Right lobe of liver (tissue), 4 donors: ENCODE results near the gene SNX11.

ENCODE experiments used
- CTCF ChIP-seq, 4 donors: fragments of 200-600 bp in 3 of 4; fragments of 450-650 bp in 1 of 4; IDR thresholded peaks; one replicate each; pipeline versions ENCODE4 v1.5.1 to v1.8.0; 2016 to 2022; ENCODE audit warnings: antibody characterized with exemption in 4 of 4, mild to moderate bottlenecking in 2 of 4
- POLR2A ChIP-seq: fragments of 450-650 bp; IDR thresholded peaks from one replicate; pipeline ENCODE4 v1.6.1; 2017; ENCODE audit warnings: antibody characterized with exemption, mild to moderate bottlenecking
- donor health status: DM: no; HTN: no; CAD: no.
- donor health status: DM: no; HTN: no; CAD: no.
- donor health status: DM: no; HTN: yes; CAD: no.

- TF ChIP-seq POLR2A (no peak), CTCF (IDR thresholded peaks at IDR 0.05) (no peak)
Observed at GRCh38 chr17:48067245-48067644, 40.3 kb upstream of the SNX11 start.
